Loucy (cell line): ENCODE results near the gene PDE3B.

ENCODE experiments used
- CTCF ChIP-seq: fragments of 200-600 bp; sonication (generic); conservative IDR thresholded peaks from 2 replicates; pipeline ENCODE4 v1.5.1; 2014; ENCODE audit warnings: mild to moderate bottlenecking, antibody characterized with exemption, low read length
- EZH2phosphoT487 ChIP-seq: fragments of 200-600 bp; IDR thresholded peaks from 2 replicates; pipeline ENCODE4 v1.6.1; 2018; ENCODE audit warnings: antibody characterized with exemption, mild to moderate bottlenecking, moderate library complexity, borderline replicate concordance

DNA sequence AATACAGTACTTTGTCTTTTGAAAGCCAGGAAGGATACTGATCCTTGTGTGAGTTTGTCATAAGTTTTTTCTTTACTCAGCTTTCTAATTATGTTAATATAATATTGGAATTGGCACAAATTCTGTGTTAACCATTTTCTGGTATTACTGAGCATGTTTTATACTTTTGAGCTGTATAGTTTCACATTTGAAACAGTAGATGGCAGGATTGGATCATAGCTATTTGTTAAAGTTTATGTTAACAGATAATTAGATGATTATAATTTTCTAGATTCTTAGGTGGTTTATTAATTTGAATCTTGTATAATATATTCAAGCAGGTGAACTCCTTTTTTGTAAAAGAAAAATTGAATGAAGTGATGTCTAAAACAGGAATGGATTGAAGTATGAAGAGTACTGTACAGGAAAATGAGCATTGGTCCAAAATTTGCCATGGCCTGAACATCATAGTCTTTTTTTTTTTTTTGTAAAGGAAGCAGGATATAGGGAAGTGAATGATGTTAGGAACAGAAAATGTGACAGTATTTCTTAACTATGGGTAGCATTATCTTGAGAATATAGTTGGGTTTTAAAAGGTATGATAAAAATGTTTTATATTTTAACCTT, 146.4 kb downstream of the PDE3B start:
- TF ChIP-seq CTCF (peak; percentile 73), EZH2phosphoT487 (no peak)
